DND-41 (cell line): ENCODE results near the gene CD58.

Source experiments
- ATAC-seq: fragments of 200-7000 bp; cut with Tn5 transposase; 3 replicates; pipeline ENCODE4 v1.9.1; 2021; ENCODE audit warnings: low read depth; ENCODE audit not compliant: insufficient read depth
- DNase-seq: peaks from one replicate; pipeline ENCODE4 v3.0.0-alpha.2; 2020
- H2AFZ ChIP-seq: 2 replicates; pipeline ENCODE4 v1.6.0; 2012; ENCODE audit warnings: low read depth, low read length
- H3K27ac ChIP-seq: 2 replicates; pipeline ENCODE4 v1.5.1; 2012; ENCODE audit warnings: low read length, inconsistent platforms
- H3K27me3 ChIP-seq: fragments of 200-600 bp; sonication (generic); 2 replicates; pipeline ENCODE4 v1.6.0; 2012; ENCODE audit warnings: low read length, mild to moderate bottlenecking, inconsistent platforms; ENCODE audit not compliant: insufficient read depth, poor library complexity
- H3K36me3 ChIP-seq: 2 replicates; pipeline ENCODE4 v1.5.1; 2012; ENCODE audit warnings: low read length, inconsistent platforms; ENCODE audit not compliant: insufficient read depth
- H3K4me1 ChIP-seq: 2 replicates; pipeline ENCODE4 v1.5.1; 2012; ENCODE audit warnings: mild to moderate bottlenecking, low read length; ENCODE audit not compliant: insufficient read depth
- H3K4me2 ChIP-seq: 2 replicates; pipeline ENCODE4 v1.6.0; 2012; ENCODE audit warnings: mild to moderate bottlenecking, moderate library complexity, low read length, inconsistent platforms; ENCODE audit not compliant: insufficient read depth
- H3K4me3 ChIP-seq, 2 experiments: fragments of 200-600 bp in 1 of 2; shearing (Covaris generic) in 1 of 2; 2 replicates each; pipeline ENCODE4 v1.5.1; 2012 to 2016; ENCODE audit warnings: inconsistent platforms in 2 of 2, low read length in 2 of 2, mild to moderate bottlenecking in 2 of 2, low read depth in 1 of 2, moderate library complexity in 1 of 2
- H3K79me2 ChIP-seq: 2 replicates; pipeline ENCODE4 v1.6.0; 2012; ENCODE audit warnings: low read length, inconsistent platforms; ENCODE audit not compliant: insufficient read depth
- H3K9ac ChIP-seq: 2 replicates; pipeline ENCODE4 v1.6.0; 2012; ENCODE audit warnings: low read depth, mild to moderate bottlenecking, inconsistent platforms, low read length, moderate library complexity
- H3K9me3 ChIP-seq: 2 replicates; pipeline ENCODE4 v1.5.1; 2012; ENCODE audit warnings: low read length, moderate library complexity, mild to moderate bottlenecking, inconsistent platforms; ENCODE audit not compliant: insufficient read depth, severe bottlenecking
- H4K20me1 ChIP-seq: 2 replicates; pipeline ENCODE4 v1.6.0; 2012; ENCODE audit warnings: low read length; ENCODE audit not compliant: insufficient read depth
- EZH2 ChIP-seq: IDR thresholded peaks from 3 replicates; pipeline ENCODE4 v1.6.1; 2012; ENCODE audit warnings: borderline replicate concordance, low read depth, mild to moderate bottlenecking, moderate library complexity, low read length, inconsistent platforms; ENCODE audit not compliant: severe bottlenecking
- TF ChIP-seq, protein P1 (sequence below): IDR thresholded peaks from 2 replicates; pipeline ENCODE4 v1.5.1; 2012; ENCODE audit warnings: borderline replicate concordance, low read length, moderate library complexity, mild to moderate bottlenecking; ENCODE audit not compliant: poor library complexity, severe bottlenecking; ENCODE audit errors: extremely low read depth

Gene CD58

GRCh38 chr1:116465477-116465844 lies 105.4 kb downstream of the CD58 start:
- no peaks in the 10 kb centered on the region for H3K36me3 ChIP-seq

More at GRCh38 chr1:116465477-116465844, 105.4 kb downstream of the CD58 start:
- H3K27ac ChIP-seq = no peak overlapping the region
- ATAC-seq = no peak
- H3K9ac ChIP-seq = no peak overlapping the region
- H3K79me2 ChIP-seq = no peaks in the 10 kb centered on the region
- H2AFZ ChIP-seq = no peak overlapping the region
- H4K20me1 ChIP-seq = no peaks in the 10 kb centered on the region
- H3K4me1 ChIP-seq = no peaks in the 10 kb centered on the region
- H3K27me3 ChIP-seq = peaks cover 14% of the 10 kb centered on the region
- H3K9me3 ChIP-seq = no peaks in the 10 kb centered on the region
- TF ChIP-seq EZH2 = no peak
- TF ChIP-seq, protein P1, sequence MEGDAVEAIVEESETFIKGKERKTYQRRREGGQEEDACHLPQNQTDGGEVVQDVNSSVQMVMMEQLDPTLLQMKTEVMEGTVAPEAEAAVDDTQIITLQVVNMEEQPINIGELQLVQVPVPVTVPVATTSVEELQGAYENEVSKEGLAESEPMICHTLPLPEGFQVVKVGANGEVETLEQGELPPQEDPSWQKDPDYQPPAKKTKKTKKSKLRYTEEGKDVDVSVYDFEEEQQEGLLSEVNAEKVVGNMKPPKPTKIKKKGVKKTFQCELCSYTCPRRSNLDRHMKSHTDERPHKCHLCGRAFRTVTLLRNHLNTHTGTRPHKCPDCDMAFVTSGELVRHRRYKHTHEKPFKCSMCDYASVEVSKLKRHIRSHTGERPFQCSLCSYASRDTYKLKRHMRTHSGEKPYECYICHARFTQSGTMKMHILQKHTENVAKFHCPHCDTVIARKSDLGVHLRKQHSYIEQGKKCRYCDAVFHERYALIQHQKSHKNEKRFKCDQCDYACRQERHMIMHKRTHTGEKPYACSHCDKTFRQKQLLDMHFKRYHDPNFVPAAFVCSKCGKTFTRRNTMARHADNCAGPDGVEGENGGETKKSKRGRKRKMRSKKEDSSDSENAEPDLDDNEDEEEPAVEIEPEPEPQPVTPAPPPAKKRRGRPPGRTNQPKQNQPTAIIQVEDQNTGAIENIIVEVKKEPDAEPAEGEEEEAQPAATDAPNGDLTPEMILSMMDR = no peak
- no peak overlapping the region for H3K4me3 ChIP-seq
- H3K4me2 ChIP-seq = no peak overlapping the region
- DNase-seq = no peak
